HUES64 (cell line): ENCODE results near the gene FAAP100. TPM values are rescaled to one million over a fixed set of nuclear protein-coding genes. Genes with fewer than 3 reads are reported as not detected.
A peak's percentile ranks its signal among the peaks of the same experiment; 100 is the strongest.
"Not testable (repeated sequence)": the region's sequence is repeated elsewhere in the genome, so short reads cannot be mapped to it uniquely, and the experiment has no call there.

Experiments
- H3K27ac ChIP-seq: 2 replicates; pipeline ENCODE4 v1.7.0; 2013; ENCODE audit warnings: low read depth, low read length, inconsistent platforms
- H3K27me3 ChIP-seq: 2 replicates; pipeline ENCODE4 v1.6.1; 2013; ENCODE audit warnings: mild to moderate bottlenecking, low read length; ENCODE audit not compliant: insufficient read depth
- H3K36me3 ChIP-seq: 2 replicates; pipeline ENCODE4 v1.6.1; 2013; ENCODE audit warnings: mild to moderate bottlenecking, low read length; ENCODE audit not compliant: insufficient read depth
- H3K4me1 ChIP-seq: 2 replicates; pipeline ENCODE4 v1.6.1; 2013; ENCODE audit warnings: mild to moderate bottlenecking, low read length, moderate library complexity; ENCODE audit not compliant: insufficient read depth
- H3K4me3 ChIP-seq: 2 replicates; pipeline ENCODE4 v1.5.1; 2013; ENCODE audit warnings: mild to moderate bottlenecking, low read length, moderate library complexity
- H3K9ac ChIP-seq: 2 replicates; pipeline ENCODE4 v1.6.1; 2013; ENCODE audit warnings: mild to moderate bottlenecking, low read depth, low read length
- H3K9me3 ChIP-seq: 2 replicates; pipeline ENCODE4 v1.6.1; 2013; ENCODE audit warnings: low read depth, low read length; ENCODE audit not compliant: insufficient read depth
- WGBS: fragments of 150-250, 120-280 bp; methylation state at CpG from one replicate; pipeline ENCODE4 v1.1.7; 2013; ENCODE audit warnings: missing lambda C conversion rate; 5-methylcytosine and 5-hydroxymethylcytosine counted together
- polyA plus RNA-seq, 2 experiments: library from polyadenylated mRNA; stranded (reverse); fragments of 50-300 nt; gene quantifications; one replicate each; pipeline ENCODE4 v1.2.3, GENCODE V29; 2013

The FAAP100 gene
- 22.5 TPM for polyA plus RNA-seq (2013, experiment 1 of 2)
- 20.7 TPM for polyA plus RNA-seq (2013, experiment 2 of 2)

GRCh38 chr17:81552244-81553017 is at the start of gene FAAP100:
Gene FAAP100 (minus strand): TSS chr17:81552353. CDS start chr17:81552330, 23 bp downstream.
- Histone ChIP-seq H3K9me3 (no peaks in the 10 kb centered on the region), H3K27ac (peak within 1 kb of the TSS; percentile 81), H3K27me3 (no peaks in the 10 kb centered on the region), H3K9ac (peak within 1 kb of the TSS; percentile 82), H3K36me3 (peaks cover 38% of the 10 kb centered on the region), H3K4me1 (peaks cover 7% of the 10 kb centered on the region; the same call in 1 of the 2 replicates), H3K4me3 (peak within 1 kb of the TSS; percentile 98)
- WGBS = under 1% methylated on average over 84 of the region's 85 CpGs

DNA sequence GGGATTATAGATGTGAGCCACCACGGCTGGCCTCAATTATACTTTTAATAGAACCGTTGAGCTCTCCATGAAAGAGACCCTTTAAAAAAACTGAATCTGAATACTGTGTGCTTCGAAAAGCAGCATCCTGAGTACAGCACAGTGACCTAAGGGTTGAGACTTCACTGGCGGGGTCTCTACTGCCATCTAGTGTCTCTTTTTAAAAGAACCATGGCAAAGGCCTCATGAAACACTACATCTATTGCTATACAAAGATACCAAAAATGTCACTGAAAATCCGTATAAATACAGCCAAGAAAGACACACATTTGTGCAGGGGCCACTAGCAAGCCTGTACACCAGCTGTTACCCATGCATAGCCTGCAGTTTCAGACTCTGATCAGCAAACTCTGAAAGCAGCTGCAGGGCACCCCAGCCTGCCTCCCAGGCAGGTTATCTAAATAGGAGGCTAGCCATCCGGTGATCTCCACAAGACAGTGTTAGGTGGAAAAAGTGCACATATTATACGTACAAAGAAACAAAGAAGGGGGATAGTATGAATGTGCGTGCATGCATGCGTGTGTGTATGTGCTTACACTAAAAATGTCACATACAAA is 49.5 kb upstream of the FAAP100 start:
- Histone ChIP-seq H3K4me1 (no peaks in the 10 kb centered on the region), H3K27ac (no peak overlapping the region), H3K4me3 (no peak overlapping the region), H3K27me3 (no peaks in the 10 kb centered on the region), H3K9me3 (no peaks in the 10 kb centered on the region), H3K9ac (no peak overlapping the region), H3K36me3 (peaks cover 81% of the 10 kb centered on the region)
- 76% methylated on average over 9 of the region's 9 CpGs for WGBS

DNA sequence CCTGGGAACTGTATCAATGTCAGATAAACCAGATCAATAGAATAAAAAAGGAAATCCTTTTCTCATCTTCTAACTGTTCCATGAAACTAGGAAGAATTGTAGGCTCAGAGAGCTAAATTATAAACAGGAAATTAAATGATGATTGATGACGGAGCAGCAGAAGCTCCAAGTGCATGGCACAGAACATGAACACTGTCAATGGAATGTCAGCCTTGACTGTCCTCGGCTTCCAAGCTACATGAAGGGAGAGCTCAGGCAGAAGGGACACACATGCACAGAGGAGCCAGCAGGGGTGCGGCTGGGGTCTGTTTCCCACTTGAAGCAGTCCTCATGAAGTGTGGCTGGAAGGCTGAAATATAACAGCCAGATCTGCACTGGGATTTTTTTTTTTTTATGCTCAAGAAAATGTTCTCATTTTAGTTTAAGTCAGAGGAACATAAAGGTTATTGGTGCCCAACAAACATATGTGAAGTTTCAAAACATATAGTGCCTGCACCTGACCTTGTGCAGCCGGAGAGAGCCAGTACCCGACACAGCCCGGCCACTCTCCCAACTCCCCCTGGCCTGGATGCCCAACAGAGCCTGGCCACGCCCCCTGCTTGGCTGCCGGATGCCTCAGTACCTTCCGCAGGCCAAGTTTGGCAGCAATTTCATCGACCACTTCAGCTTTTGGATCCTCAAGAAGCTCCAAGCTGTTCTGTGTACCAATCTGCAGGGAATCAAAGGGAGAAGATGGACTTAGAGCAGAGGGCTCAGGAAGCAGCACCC is 47.8 kb upstream of the FAAP100 start:
- H3K4me1 ChIP-seq = no peaks in the 10 kb centered on the region
- no peak overlapping the region for H3K4me3 ChIP-seq
- H3K9ac ChIP-seq = no peak overlapping the region
- H3K36me3 ChIP-seq = peaks cover 84% of the 10 kb centered on the region
- no peaks in the 10 kb centered on the region for H3K27me3 ChIP-seq
- no peaks in the 10 kb centered on the region for H3K9me3 ChIP-seq
- WGBS = 92% methylated on average over 10 of the region's 10 CpGs
- H3K27ac ChIP-seq = no peak overlapping the region

DNA sequence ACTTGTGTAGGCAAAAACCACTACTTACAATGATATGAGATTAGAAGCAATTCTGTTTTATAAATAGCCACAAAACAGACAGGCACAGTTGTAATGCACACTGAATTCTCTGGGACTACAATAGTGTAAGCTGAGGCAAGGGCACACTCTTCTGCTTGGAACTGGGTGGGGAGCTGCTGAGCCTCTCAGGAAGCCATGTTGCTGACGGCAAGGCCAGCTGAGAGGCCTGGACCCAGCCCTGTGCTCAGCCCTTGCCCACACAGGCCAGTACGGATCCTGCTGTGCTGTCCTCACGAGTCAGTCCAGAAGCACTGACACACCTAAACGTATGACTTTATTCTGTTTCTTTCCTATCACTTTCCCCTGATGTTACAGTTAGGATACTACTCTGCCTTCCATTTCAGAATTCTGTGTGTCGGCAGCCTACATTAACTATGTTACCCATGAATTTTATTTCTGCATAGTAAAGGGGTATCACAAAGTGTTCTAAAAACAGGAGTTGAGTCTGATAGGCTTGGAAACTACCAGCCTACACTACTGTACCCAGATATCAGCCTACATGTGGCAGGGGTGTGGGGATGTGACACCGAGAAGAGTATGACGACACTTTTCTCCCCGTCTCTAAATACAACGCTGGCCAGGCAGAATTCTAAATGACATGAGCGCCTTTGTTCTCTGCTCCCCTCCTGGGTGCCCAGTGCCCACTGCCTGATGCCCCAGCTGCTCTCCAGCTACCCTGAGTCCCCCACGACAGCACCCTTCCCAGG is 41.1 kb upstream of the FAAP100 start:
- 96% methylated on average over 11 of the region's 11 CpGs for WGBS
- H3K36me3 ChIP-seq = peaks cover 85% of the 10 kb centered on the region
- H3K9ac ChIP-seq = no peak overlapping the region
- no peak overlapping the region for H3K27ac ChIP-seq
- no peaks in the 10 kb centered on the region for H3K9me3 ChIP-seq
- no peak overlapping the region for H3K4me3 ChIP-seq
- no peaks in the 10 kb centered on the region for H3K4me1 ChIP-seq
- no peaks in the 10 kb centered on the region for H3K27me3 ChIP-seq

GRCh38 chr17:81591971-81592370 is 39.8 kb upstream of the FAAP100 start:
- Histone ChIP-seq H3K27me3 (no peaks in the 10 kb centered on the region), H3K9me3 (no peaks in the 10 kb centered on the region), H3K9ac (no peak overlapping the region), H3K27ac (no peak overlapping the region), H3K4me1 (no peaks in the 10 kb centered on the region), H3K4me3 (no peak overlapping the region), H3K36me3 (peaks cover 85% of the 10 kb centered on the region)
- 94% methylated on average over 14 of the region's 14 CpGs for WGBS

- Histone ChIP-seq H3K4me1 (no peaks in the 10 kb centered on the region), H3K9ac (no peak overlapping the region), H3K36me3 (peaks cover 86% of the 10 kb centered on the region), H3K27ac (no peak overlapping the region), H3K4me3 (no peak overlapping the region), H3K9me3 (no peaks in the 10 kb centered on the region), H3K27me3 (no peaks in the 10 kb centered on the region)
- 97% methylated on average over 7 of the region's 8 CpGs for WGBS
Observed at GRCh38 chr17:81590121-81590520, 38.0 kb upstream of the FAAP100 start.

- Histone ChIP-seq H3K4me3 (no peak overlapping the region), H3K27ac (no peak overlapping the region), H3K4me1 (no peaks in the 10 kb centered on the region), H3K9ac (no peak overlapping the region), H3K27me3 (no peaks in the 10 kb centered on the region), H3K9me3 (no peaks in the 10 kb centered on the region), H3K36me3 (peaks cover 86% of the 10 kb centered on the region)
- 91% methylated on average over 5 of the region's 5 CpGs for WGBS
Observed at GRCh38 chr17:81589612-81590011, 37.5 kb upstream of the FAAP100 start.

GRCh38 chr17:81586096-81586495 is 33.9 kb upstream of the FAAP100 start:
- Histone ChIP-seq H3K9me3 (no peaks in the 10 kb centered on the region), H3K4me3 (no peak overlapping the region), H3K9ac (no peak overlapping the region), H3K27ac (no peak overlapping the region), H3K27me3 (no peaks in the 10 kb centered on the region), H3K36me3 (peaks cover 90% of the 10 kb centered on the region), H3K4me1 (no peaks in the 10 kb centered on the region)
- 88% methylated on average over 4 of the region's 4 CpGs for WGBS

DNA sequence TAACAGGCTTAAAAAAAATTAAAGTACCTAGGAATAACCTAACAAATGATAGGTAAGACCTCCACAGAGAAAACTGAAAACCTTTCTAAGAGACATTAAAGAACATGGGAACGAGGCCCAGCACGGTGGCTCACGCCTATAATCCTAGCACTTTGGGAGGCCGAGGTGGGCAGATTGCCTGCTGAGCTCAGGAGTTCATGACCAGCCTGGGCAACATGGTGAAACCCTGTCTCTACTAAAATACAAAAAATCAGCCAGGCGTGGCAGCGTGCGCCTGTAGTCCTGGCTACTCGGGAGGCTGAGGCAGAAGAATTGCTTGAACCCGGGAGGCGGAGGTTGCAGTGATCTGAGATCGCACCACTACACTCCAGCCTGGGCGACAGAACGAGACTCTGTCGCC is 32.6 kb upstream of the FAAP100 start:
- H3K36me3 ChIP-seq = peaks cover 81% of the 10 kb centered on the region
- not testable (repeated sequence) for H3K9me3 ChIP-seq, H3K27ac ChIP-seq, H3K4me3 ChIP-seq, H3K27me3 ChIP-seq, H3K4me1 ChIP-seq, H3K9ac ChIP-seq
- WGBS = 95% methylated on average over 14 of the region's 14 CpGs

DNA sequence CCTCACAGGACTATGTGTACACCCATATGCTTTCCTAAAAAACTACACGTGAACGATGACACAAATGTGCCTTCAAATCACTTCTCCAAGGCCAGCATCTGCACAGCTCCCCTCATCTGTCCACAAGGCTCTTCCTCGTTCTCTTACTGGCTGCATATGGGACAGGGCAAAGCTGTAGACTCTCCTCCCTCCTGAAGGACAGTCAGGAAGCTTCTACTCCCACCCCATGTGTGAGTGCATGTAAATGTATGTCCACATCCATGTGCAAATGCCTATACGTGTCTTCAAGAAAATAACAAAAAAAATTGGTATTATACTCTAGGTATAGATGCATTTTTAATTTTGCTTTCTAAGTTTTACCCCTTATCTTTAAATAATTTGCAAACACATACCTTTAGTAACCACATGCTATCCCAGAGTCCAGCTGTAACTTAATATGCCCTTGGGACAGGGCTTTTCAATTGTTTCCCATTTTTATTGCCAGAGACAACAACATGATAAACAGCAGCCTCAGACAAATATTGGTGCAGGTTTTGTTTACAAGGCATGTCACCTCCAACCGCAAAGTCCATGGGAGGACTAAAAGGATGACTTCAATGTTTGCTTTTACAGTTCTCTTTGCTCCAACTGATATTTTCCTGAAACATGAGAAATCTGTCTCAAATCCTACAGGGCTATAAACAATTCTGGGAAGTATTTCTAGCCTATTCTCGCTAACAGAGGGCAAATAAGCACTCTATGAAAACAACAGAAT is 31.6 kb upstream of the FAAP100 start:
- Histone ChIP-seq H3K9me3 (no peaks in the 10 kb centered on the region), H3K27me3 (no peaks in the 10 kb centered on the region), H3K9ac (no peak overlapping the region), H3K36me3 (peaks cover 73% of the 10 kb centered on the region), H3K27ac (no peak overlapping the region), H3K4me3 (no peak overlapping the region), H3K4me1 (no peaks in the 10 kb centered on the region)
- WGBS = 90% methylated on average over 5 of the region's 6 CpGs
